HG03521 (cell line): ENCODE data around the gene GPR108.
"Not testable (repeated sequence)": the region's sequence is repeated elsewhere in the genome, so short reads cannot be mapped to it uniquely, and the experiment has no call there.

Experiments used
- ATAC-seq: cut with Tn5 transposase; IDR thresholded peaks from one replicate; pipeline ENCODE4 v1.9.1; 2021; ENCODE audit warnings: mild to moderate bottlenecking, moderate library complexity; ENCODE audit not compliant: unreplicated experiment

Gene GPR108

DNA sequence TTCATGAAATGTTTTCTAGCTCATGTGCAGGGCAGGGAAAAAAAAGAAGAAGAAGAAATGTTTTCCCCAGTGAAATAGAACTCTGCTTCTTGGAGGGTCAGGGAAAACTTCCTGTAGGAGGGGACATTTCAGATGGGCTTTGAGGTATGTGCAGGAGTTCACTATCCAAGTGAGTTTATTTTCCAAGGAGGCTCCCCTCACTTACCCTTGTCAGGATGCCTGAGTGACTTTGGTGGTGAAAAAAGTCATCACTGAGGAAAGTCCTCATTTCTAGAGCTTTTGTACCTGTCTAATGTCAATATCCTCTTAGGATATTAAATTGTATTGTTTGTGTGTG lies 16.3 kb downstream of the GPR108 start:
- ATAC-seq, result no peak

GRCh38 chr19:6720369-6721137 lies 16.8 kb downstream of the GPR108 start, which contains the start of gene C3:
Gene C3 (minus strand): TSS chr19:6720650. CDS start chr19:6720589, 61 bp downstream.
- ATAC-seq, result no peak

DNA sequence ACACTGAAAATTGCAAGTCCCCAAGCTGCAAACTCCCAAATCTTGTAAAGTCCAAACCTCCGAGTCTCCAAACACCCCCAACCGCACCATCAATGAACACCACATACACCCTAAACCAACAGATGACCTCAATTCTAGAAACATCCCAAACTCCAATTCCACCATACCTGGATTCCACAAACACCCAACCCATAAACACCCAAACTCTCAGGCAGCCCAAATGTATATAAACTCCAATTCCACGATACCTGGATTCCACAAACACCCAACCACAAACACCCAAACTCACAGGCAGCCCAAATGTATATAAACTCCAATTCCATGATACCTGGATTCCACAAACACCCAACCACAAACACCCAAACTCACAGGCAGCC lies 17.4 kb downstream of the GPR108 start:
- no peak for ATAC-seq

GRCh38 chr19:6719540-6719861 lies 17.9 kb downstream of the GPR108 start:
- no peak for ATAC-seq

DNA sequence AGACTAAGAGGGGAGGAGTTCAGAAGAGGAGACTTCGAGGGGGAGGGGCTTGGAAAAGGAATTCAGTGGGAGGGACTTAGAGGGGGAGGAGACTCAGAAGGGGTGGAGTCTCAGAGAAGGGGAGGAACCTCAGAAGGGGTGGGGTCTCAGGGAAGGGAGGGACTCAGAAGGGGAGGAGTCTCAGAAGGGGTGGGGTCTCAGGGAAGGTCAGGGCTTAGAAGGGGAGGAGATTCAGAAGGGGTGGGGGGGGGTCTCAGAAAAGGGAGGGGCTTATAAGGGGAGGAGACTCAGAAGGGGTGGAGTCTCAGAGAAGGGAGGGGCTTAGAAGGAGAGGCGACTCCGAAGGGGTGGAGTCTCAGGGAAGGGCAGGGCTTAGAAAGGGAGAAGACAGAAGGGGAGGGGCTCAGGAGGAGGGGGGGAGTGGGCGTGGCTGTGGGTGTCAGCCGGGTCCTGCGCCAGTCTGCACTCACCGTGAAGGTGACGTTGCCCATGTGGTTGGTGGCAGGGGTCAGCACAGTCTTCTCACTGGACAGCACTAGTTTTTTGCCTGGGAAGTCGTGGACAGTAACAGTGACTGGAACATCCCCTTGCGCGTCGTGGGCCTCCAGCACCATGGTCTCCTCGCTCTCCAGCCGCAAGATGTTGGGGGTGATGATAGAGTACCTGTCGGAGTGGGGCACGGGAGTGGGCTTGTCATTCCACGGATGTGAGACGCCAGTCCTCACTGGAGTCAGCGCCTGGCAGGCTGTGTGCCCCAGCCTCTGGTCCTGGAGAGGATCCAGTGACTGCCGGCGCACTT lies 18.4 kb downstream of the GPR108 start:
- ATAC-seq, result no peak

GRCh38 chr19:6718111-6718740 lies 19.2 kb downstream of the GPR108 start:
- no peak for ATAC-seq

- ATAC-seq, result no peak
Measured at GRCh38 chr19:6717441-6717971, 19.9 kb downstream of the GPR108 start.

GRCh38 chr19:6717036-6717435 lies 20.3 kb downstream of the GPR108 start:
- ATAC-seq, result no peak

DNA sequence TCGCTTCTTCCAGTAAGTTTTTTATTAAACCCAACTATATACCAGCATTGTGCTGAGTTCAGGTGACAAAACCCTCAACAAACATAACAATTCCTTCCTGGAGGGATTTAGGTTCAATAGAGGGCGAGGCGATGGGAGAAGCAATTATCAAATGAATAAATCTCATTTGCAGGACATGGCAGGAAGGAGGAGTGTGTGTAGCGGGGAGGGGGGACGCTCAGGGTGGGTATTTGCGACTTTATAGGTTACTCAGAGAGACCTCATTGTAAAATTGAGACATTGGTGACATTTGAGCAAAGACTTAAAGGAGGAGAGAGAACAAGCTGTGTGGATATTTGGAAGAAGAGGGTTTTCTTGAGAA lies 20.8 kb downstream of the GPR108 start:
- ATAC-seq, result no peak

DNA sequence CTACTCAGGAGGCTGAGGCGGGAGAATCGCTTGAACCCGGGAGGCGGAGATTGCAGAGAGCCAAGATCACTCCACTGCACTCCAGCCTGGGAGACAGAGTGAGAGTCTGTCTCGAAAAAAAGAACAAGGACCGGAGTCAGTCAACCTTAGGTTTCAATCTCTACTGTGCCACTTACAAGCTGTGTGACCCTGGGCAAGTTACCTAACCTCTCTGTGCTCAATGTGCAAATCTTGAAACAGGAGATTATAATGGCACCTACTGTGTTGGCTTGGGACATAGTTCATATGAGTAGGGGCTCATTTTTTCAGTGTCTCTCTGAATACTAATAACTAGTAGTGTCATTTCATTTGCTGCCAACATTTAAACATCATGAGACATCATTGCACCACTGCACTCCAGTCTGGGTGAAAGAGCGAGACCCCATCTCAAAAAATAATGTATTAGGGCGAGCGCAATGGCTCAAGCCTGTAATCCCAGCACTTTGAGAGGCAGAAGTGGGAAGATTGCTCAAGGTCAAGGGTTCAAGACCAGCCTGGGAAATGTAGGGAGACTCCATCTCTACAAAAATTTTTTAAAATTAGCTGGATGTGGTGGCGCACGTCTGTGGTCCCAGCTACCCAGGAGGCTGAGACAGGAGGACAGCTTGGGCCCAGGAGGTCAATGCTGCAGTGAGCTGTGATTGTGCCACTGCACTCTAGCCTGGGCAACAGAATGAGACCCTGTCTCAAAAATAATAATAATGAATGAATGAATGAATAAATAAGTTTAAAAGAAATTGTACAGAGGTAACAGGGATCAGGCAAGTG lies 22.4 kb downstream of the GPR108 start:
- ATAC-seq, result no peak

DNA sequence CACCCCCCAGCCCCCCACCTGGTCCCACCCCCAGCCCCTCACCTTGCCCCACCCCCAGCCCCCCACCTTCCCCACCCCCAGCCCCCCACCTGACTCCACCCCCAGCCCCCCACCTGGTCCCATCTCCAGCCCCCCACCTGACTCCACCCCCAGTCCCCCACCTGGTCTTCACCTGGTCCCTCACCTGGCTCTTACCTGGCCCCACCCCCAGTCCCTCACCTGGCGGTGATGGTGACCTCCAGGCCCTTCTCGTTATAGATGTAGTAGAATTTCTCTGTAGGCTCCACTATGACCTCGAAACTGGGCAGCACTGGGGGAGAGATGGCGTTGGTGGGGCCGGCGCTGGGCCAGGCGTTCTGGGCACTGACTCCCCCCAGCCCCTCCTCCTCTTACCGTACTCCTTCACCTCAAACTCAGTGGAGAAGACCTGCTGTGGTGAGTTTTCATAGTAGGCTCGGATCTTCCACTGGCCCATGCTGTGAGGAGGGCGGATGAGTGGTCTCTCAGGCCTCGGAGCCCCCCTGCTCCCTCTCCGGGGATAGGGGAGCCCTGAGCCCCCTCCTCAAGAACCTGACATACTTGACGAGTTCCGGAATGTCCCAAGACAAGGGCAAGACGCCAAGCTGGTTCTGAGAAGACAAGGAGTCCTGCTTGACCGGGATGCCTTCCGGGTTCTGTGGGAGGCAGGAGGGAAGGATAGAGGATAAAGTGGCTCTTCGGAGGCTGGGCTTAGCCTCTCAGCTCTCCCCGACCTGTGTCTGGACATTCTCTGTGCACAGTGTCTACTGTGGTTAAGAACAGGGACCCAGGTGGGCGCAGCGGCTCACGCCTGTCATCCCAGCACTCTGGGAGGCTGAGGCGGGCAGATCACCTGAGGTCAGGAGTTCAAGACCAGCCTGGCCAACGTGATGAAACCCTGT lies 23.3 kb downstream of the GPR108 start:
- ATAC-seq, result no peak

- ATAC-seq, result no peak
Measured at GRCh38 chr19:6712692-6713670, 24.4 kb downstream of the GPR108 start.

DNA sequence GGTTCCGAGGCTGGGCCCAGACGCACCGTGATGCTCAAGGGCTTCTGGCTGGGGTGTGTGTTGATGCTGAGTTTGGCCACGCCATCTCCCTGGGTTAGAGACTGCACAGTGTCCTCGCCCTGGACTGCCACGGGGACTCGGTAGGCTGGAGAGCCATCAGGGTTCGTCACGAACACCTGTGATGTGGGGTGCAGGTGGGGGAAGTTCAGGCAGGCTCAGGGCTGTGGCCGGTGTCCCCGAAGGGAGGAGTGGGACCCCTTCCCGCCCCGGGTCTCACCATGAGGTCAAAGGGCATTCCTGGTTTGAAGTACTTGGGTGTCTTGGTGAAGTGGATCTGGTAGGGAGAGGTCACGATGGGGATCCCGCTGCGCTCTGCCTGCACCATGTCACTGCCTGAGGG lies 25.1 kb downstream of the GPR108 start:
- ATAC-seq, result no peak

- no peak for ATAC-seq
Measured at GRCh38 chr19:6711605-6712004, 25.8 kb downstream of the GPR108 start.

- no peak for ATAC-seq
Measured at GRCh38 chr19:6711078-6711361, 26.4 kb downstream of the GPR108 start.

- no peak for ATAC-seq
Measured at GRCh38 chr19:6710273-6711077, 26.9 kb downstream of the GPR108 start.

DNA sequence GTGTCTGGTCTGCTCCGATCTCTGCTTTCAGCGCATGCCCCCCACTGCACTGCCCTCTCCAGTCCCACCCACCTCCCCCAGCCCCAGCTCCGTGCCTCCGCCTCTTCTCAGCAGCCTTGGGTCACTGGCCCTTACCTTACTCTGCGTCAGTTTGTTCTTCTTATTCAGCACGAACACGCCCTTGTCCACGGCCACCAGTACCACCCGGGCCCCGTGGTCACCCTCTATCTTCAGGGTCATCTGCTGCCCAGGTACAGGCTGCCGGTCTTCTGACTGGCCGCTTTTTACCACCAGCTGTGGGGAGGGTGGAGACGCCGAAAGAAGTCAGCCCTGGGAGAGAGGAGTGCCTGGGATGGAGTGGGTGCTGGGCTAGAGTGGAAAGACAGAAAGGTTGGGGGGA lies 27.8 kb downstream of the GPR108 start:
- ATAC-seq, result no peak

DNA sequence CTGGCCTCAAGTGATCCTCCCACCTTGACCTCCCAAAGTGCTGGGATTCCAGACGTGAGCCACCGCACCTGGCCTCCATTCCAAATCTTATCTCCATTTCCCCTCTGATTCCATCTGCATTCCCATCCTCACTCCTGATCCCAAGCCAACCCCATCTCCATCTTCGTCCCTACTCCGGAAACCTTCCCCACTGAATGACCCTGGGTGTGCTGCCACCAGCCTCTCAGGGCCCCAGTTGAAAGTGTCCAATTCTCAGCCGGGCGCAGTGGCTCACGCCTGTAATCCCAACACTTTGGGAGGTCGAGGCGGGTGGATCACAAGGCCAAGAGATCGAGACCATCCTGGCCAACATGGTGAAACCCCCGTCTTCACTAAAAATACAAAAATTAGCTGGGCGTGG lies 28.5 kb downstream of the GPR108 start:
- not testable (repeated sequence) for ATAC-seq
